K562 (cell line): ENCODE results near the gene NXN. TPM values are rescaled to one million over a fixed set of nuclear protein-coding genes. Genes with fewer than 3 reads are reported as not detected.
A peak's percentile ranks its signal among the peaks of the same experiment; 100 is the strongest.

ENCODE experiments used
- BRF1 ChIP-seq: IDR thresholded peaks from 3 replicates; pipeline ENCODE4 v1.6.1; 2011; ENCODE audit warnings: borderline replicate concordance, mild to moderate bottlenecking; ENCODE audit not compliant: insufficient read length; ENCODE audit errors: extremely low read depth
- CHD4 ChIP-seq: fragments of 200-600 bp; sonication (generic); IDR thresholded peaks from 3 replicates; pipeline ENCODE4 v1.6.1; 2012; ENCODE audit warnings: low read depth, mild to moderate bottlenecking, mixed read lengths, low read length, inconsistent platforms; ENCODE audit not compliant: insufficient read depth, insufficient replicate concordance, poor library complexity, severe bottlenecking
- DNMT1 ChIP-seq: fragments of 450-650 bp; IDR thresholded peaks from 2 replicates; pipeline ENCODE4 v1.6.1; 2016; ENCODE audit warnings: antibody characterized with exemption, mild to moderate bottlenecking
- ETV5 ChIP-seq: sonication (generic); formaldehyde crosslinking; IDR thresholded peaks from 2 replicates; pipeline ENCODE4 v1.4.0; 2020; ENCODE audit warnings: low read depth, mild to moderate bottlenecking, missing genetic modification reagents
- GTF2E2 ChIP-seq: fragments of 200-800 bp; sonication (Bioruptor generic); IDR thresholded peaks from 2 replicates; pipeline ENCODE4 v1.6.1; 2016; ENCODE audit warnings: missing genetic modification characterization, missing compliant biosample characterization
- NCOA1 ChIP-seq: fragments of 450-650 bp; IDR thresholded peaks from 2 replicates; pipeline ENCODE4 v1.6.1; 2016; ENCODE audit warnings: low read depth
- PBX2 ChIP-seq, 2 experiments: IDR thresholded peaks in 1 of 2; conservative IDR thresholded peaks in 1 of 2; 2 replicates each; pipeline ENCODE4 v1.6.1; 2016; ENCODE audit warnings: low read depth in 2 of 2, mild to moderate bottlenecking in 1 of 2, missing compliant biosample characterization in 1 of 2, missing genetic modification characterization in 1 of 2, moderate library complexity in 1 of 2
- RNF219 ChIP-seq: fragments of 250-450 bp; sonication (Bioruptor Pico); IDR thresholded peaks from 2 replicates; pipeline ENCODE4 v1.5.0; 2022; ENCODE audit warnings: mild to moderate bottlenecking
- SMARCA5 ChIP-seq: fragments of 450-650 bp; IDR thresholded peaks from 2 replicates; pipeline ENCODE4 v1.6.1; 2016
- SMARCB1 ChIP-seq: IDR thresholded peaks from 2 replicates; pipeline ENCODE4 v1.6.1; 2011; ENCODE audit warnings: improper control_type of control experiment, low read depth; ENCODE audit not compliant: insufficient read length
- SOX6 ChIP-seq: fragments of 450-650 bp; IDR thresholded peaks from 2 replicates; pipeline ENCODE4 v1.6.1; 2014; ENCODE audit warnings: mild to moderate bottlenecking
- U2AF2 ChIP-seq: fragments of 200-400 bp; formaldehyde crosslinking; optimal IDR thresholded peaks from 2 replicates; pipeline ENCODE3; 2017; ENCODE audit warnings: low read depth, mild to moderate bottlenecking, low read length
- ZNF609 ChIP-seq: sonication (generic); formaldehyde crosslinking; IDR thresholded peaks from 2 replicates; pipeline ENCODE4 v1.8.1; 2023; ENCODE audit warnings: missing genetic modification reagents, mild to moderate bottlenecking, borderline replicate concordance
- ZNF764 ChIP-seq: fragments of 250-450 bp; sonication (Bioruptor Pico); IDR thresholded peaks from 2 replicates; pipeline ENCODE4 v1.4.0; 2020; ENCODE audit warnings: low read depth, mild to moderate bottlenecking, moderate library complexity
- polyA plus RNA-seq, 8 experiments: library from polyadenylated mRNA; depleted of rRNA in 4 of 8; stranded (reverse) in 5 of 8; unstranded in 3 of 8; fragments of >200 nt; fragmentation: Nextera tagmentation in 2 of 8; fragmentation: Illumina TruSeq in 1 of 8; extraction: Ambion mirVana in 2 of 8; extraction: Trizol in 1 of 8; gene quantifications; 2 replicates each; pipeline versions ENCODE4 v1.2.1 to v1.2.3, GENCODE V29; 2011 to 2014; ENCODE audit warnings: inconsistent platforms in 1 of 8, missing spikeins in 1 of 8
- total RNA-seq, 7 experiments: library from RNA; depleted of rRNA in 6 of 7; stranded (reverse); fragments of >200 nt in 6 of 7; fragmentation: Illumina TruSeq in 2 of 7; extraction: Trizol in 2 of 7; gene quantifications; 2 replicates each; pipeline versions ENCODE4 v1.2.1 to v1.2.3, GENCODE V29; 2011 to 2021; ENCODE audit warnings: low replicate concordance in 1 of 7

Gene NXN
- total and polyA plus RNA-seq, 9 of the 15 experiments (the other 6 are each of a cell fraction or from before 2014, with no cell fraction given), result 0.08 to 0.39 (median 0.29) TPM; not detected in 5

GRCh38 chr17:781805-782731 is 197.5 kb downstream of the NXN start, which contains the start of the genes GLOD4 and MRM3 (continued):
- TF ChIP-seq CHD4 (no peak), SMARCB1 (no peak), PBX2 (CRISPR knock-in tag; IDR thresholded peaks at IDR 0.05; ENCODE audit: low read depth) (no peak), PBX2 (tag; conservative IDR thresholded peaks at IDR 0.05; ENCODE audit: low read depth) (no peak), DNMT1 (no peak), RNF219 (CRISPR knock-in tag) (no peak), GTF2E2 (tag) (no peak), SOX6 (no peak), NCOA1 (no peak), BRF1 (no peak), SMARCA5 (no peak), ZNF609 (CRISPR knock-in tag) (0 out of 2 replicates have a peak, but pooled peaks have one; percentile 74), U2AF2 (no peak), ZNF764 (CRISPR knock-in tag) (no peak), ETV5 (CRISPR knock-in tag) (0 out of 2 replicates have a peak, but pooled peaks have one; percentile 30)
